OCI-LY3 (cell line): ENCODE measurements around the gene ARHGAP24.

Experiments
- H2AFZ ChIP-seq: fragments of 200-600, 300-600 bp; shearing (Covaris generic); 2 replicates; pipeline ENCODE4 v1.6.0; 2014; ENCODE audit warnings: antibody characterized with exemption, low read depth, low read length
- H3K27ac ChIP-seq: fragments of 200-600, 300-600 bp; sonication (generic); 2 replicates; pipeline ENCODE4 v1.5.1; 2014; ENCODE audit warnings: mild to moderate bottlenecking, low read length, moderate library complexity, mixed read lengths
- H3K27me3 ChIP-seq: fragments of 200-600, 300-600 bp; sonication (generic); 2 replicates; pipeline ENCODE4 v1.6.1; 2014; ENCODE audit warnings: low read depth, low read length, mixed read lengths
- H3K36me3 ChIP-seq: fragments of 200-600, 300-600 bp; sonication (generic); replicated peaks from 2 replicates; pipeline ENCODE3; 2014; ENCODE audit warnings: low read depth, low read length, mixed read lengths
- H3K4me1 ChIP-seq: fragments of 300-600, 200-600 bp; sonication (generic); 2 replicates; pipeline ENCODE4 v1.6.1; 2014; ENCODE audit warnings: low read length, mixed read lengths
- H3K4me2 ChIP-seq: fragments of 200-600, 300-600 bp; sonication (generic); 2 replicates; pipeline ENCODE4 v1.6.1; 2014; ENCODE audit warnings: low read length, mixed read lengths
- H3K4me3 ChIP-seq: fragments of 300-600, 200-600 bp; sonication (generic); 2 replicates; pipeline ENCODE4 v1.5.1; 2014; ENCODE audit warnings: antibody characterized with exemption, mild to moderate bottlenecking, low read length, moderate library complexity
- H3K79me2 ChIP-seq: fragments of 300-600, 200-600 bp; shearing (Covaris generic); 2 replicates; pipeline ENCODE4 v1.6.1; 2014; ENCODE audit warnings: mild to moderate bottlenecking, low read length, mixed read lengths
- H3K9ac ChIP-seq: fragments of 300-600, 200-600 bp; shearing (Covaris generic); 2 replicates; pipeline ENCODE4 v1.6.0; 2014; ENCODE audit warnings: mild to moderate bottlenecking, low read length, moderate library complexity
- H3K9me3 ChIP-seq: fragments of 200-600, 300-600 bp; shearing (Covaris generic); 2 replicates; pipeline ENCODE4 v1.6.1; 2014; ENCODE audit warnings: low read length, mixed read lengths; ENCODE audit not compliant: insufficient read depth
- H4K20me1 ChIP-seq: fragments of 200-600, 300-600 bp; sonication (generic); 2 replicates; pipeline ENCODE4 v1.6.1; 2016; ENCODE audit warnings: low read length, mixed read lengths; ENCODE audit not compliant: insufficient read depth
- CTCF ChIP-seq: fragments of 200-600, 300-600 bp; sonication (generic); IDR thresholded peaks from 2 replicates; pipeline ENCODE4 v1.5.1; 2014; ENCODE audit warnings: antibody characterized with exemption, low read length, low read depth
- EZH2phosphoT487 ChIP-seq: fragments of 200-600 bp; shearing (Covaris generic); IDR thresholded peaks from 2 replicates; pipeline ENCODE4 v1.6.1; 2018; ENCODE audit warnings: antibody characterized with exemption, mixed run types, low read depth

Gene ARHGAP24

GRCh38 chr4:85744950-85745349 lies 270.0 kb downstream of the ARHGAP24 start:
- Histone ChIP-seq H3K9ac (no peak overlapping the region), H3K36me3 (peaks cover 4% of the 10 kb centered on the region), H3K27me3 (no peaks in the 10 kb centered on the region), H4K20me1 (no peaks in the 10 kb centered on the region), H3K4me2 (no peak overlapping the region), H3K9me3 (no peaks in the 10 kb centered on the region), H3K79me2 (peaks cover 60% of the 10 kb centered on the region), H3K27ac (no peak overlapping the region), H2AFZ (no peak overlapping the region), H3K4me1 (peaks cover 93% of the 10 kb centered on the region), H3K4me3 (no peak overlapping the region)
- TF ChIP-seq CTCF (no peak), EZH2phosphoT487 (no peak)

- H3K27ac ChIP-seq = peak overlapping the region; percentile 34; the same call in 1 of the 2 replicates
- H3K9ac ChIP-seq = peak overlapping the region; percentile 8; the same call in 1 of the 2 replicates
- no peak overlapping the region for H2AFZ ChIP-seq
- TF ChIP-seq EZH2phosphoT487 = no peak
- TF ChIP-seq CTCF = no peak
- H3K27me3 ChIP-seq = no peaks in the 10 kb centered on the region
- H3K9me3 ChIP-seq = no peaks in the 10 kb centered on the region
- no peaks in the 10 kb centered on the region for H4K20me1 ChIP-seq
- H3K4me1 ChIP-seq = peaks cover 87% of the 10 kb centered on the region
- H3K36me3 ChIP-seq = peaks cover 9% of the 10 kb centered on the region
- no peak overlapping the region for H3K4me3 ChIP-seq
- peaks cover 51% of the 10 kb centered on the region for H3K79me2 ChIP-seq
- H3K4me2 ChIP-seq = peak overlapping the region; percentile 44
Measured at GRCh38 chr4:85745939-85746338, 271.0 kb downstream of the ARHGAP24 start.

GRCh38 chr4:85747882-85748491 lies 273.0 kb downstream of the ARHGAP24 start:
- H3K27me3 ChIP-seq = no peaks in the 10 kb centered on the region
- no peaks in the 10 kb centered on the region for H4K20me1 ChIP-seq
- H3K79me2 ChIP-seq = peaks cover 40% of the 10 kb centered on the region
- peaks cover 11% of the 10 kb centered on the region for H3K36me3 ChIP-seq
- peak; percentile 94 for TF ChIP-seq CTCF
- no peak for TF ChIP-seq EZH2phosphoT487
- H3K9ac ChIP-seq = peak overlapping the region; percentile 18
- no peak overlapping the region; the same call in 1 of the 2 replicates for H3K27ac ChIP-seq
- H3K4me1 ChIP-seq = peaks cover 81% of the 10 kb centered on the region
- no peak overlapping the region for H2AFZ ChIP-seq
- peak overlapping the region; percentile 34 for H3K4me2 ChIP-seq
- no peak overlapping the region for H3K4me3 ChIP-seq
- no peaks in the 10 kb centered on the region for H3K9me3 ChIP-seq

GRCh38 chr4:85748654-85749053 lies 273.7 kb downstream of the ARHGAP24 start:
- Histone ChIP-seq H2AFZ (no peak overlapping the region), H4K20me1 (no peaks in the 10 kb centered on the region), H3K27ac (no peak overlapping the region; the same call in 1 of the 2 replicates), H3K9me3 (no peaks in the 10 kb centered on the region), H3K4me2 (peak overlapping the region; percentile 10; the same call in 1 of the 2 replicates), H3K27me3 (no peaks in the 10 kb centered on the region), H3K4me3 (no peak overlapping the region), H3K79me2 (peaks cover 43% of the 10 kb centered on the region), H3K9ac (peak overlapping the region; percentile 18; the same call in 1 of the 2 replicates), H3K36me3 (peaks cover 11% of the 10 kb centered on the region), H3K4me1 (peaks cover 75% of the 10 kb centered on the region)
- TF ChIP-seq EZH2phosphoT487 (no peak), CTCF (no peak)
